Measurements from ENCODE around the gene MCF2L. TPM values are rescaled to one million over a fixed set of nuclear protein-coding genes. Genes with fewer than 3 reads are reported as not detected.
"Not testable (repeated sequence)": the region's sequence is repeated elsewhere in the genome, so short reads cannot be mapped to it uniquely, and the experiment has no call there.

Gene MCF2L
- total and polyA plus RNA-seq, 7 donors = 9.1 to 40.5 (median 20.3) TPM

DNA sequence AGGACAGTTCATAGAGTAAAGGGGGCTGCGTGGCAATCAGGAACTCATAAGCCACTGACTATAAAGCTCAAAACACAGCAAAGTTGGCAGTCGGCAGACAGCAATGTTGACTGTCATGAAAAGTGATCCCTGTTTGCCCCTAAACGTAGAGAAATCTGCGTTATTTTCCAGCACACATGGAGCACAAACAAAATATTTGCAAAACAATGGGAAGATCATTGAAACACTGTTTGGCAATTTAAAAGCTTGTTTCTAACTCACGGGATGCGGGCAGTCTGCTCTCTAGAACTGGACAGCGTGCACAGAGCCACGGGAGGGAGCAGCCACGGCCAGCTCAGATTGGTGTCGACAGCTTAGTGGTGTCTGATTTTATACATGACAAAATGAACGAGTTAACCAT, 130.1 kb downstream of the MCF2L start:
- Histone ChIP-seq H3K36me3 (ENCODE audit: insufficient read depth in 1 of 2, low read depth in 1 of 2) (no peaks in the 10 kb centered on the region), H3K27me3 (ENCODE audit: insufficient read depth in 3 of 3, low read length in 2 of 3) (peaks cover 0 to 20% (median 4%) of the 10 kb centered on the region in 3 donors), H3K4me3 (no peak overlapping the region), H3K9me3 (no peaks in the 10 kb centered on the region), H3K27ac (no peak overlapping the region), H3K4me1 (peaks cover 6% of the 10 kb centered on the region)
- intact Hi-C loops (cut with DNase I) = no loop called here
- DNase-seq = no peak
- WGBS, 3 donors = 76 to 84% (median 79%) methylated on average over 11 of the region's 11 CpGs
- no peak for ATAC-seq
- TF ChIP-seq, protein P1, sequence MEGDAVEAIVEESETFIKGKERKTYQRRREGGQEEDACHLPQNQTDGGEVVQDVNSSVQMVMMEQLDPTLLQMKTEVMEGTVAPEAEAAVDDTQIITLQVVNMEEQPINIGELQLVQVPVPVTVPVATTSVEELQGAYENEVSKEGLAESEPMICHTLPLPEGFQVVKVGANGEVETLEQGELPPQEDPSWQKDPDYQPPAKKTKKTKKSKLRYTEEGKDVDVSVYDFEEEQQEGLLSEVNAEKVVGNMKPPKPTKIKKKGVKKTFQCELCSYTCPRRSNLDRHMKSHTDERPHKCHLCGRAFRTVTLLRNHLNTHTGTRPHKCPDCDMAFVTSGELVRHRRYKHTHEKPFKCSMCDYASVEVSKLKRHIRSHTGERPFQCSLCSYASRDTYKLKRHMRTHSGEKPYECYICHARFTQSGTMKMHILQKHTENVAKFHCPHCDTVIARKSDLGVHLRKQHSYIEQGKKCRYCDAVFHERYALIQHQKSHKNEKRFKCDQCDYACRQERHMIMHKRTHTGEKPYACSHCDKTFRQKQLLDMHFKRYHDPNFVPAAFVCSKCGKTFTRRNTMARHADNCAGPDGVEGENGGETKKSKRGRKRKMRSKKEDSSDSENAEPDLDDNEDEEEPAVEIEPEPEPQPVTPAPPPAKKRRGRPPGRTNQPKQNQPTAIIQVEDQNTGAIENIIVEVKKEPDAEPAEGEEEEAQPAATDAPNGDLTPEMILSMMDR (IDR thresholded peaks at IDR 0.05) = no peak

DNA sequence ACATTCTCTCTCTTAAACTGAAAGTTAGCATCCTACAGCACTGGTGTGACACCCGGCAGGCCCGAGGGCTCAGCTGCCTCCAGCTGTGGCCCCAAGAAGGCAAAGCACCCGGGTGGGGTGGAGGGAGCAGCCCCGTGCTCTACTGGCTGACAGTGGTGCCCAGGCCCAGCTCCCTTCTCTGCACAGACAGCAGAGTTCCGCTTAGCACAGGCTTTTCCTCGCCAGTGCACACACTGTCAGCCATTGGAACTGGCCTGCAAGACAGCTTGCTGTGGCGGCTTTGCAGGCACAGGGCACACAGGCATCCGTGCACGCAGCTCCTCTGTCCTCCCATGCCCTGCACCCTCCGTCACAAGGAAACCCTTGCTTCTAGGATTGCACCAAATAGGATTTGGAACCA, 133.3 kb downstream of the MCF2L start:
- intact Hi-C loops (cut with DNase I); H3K36me3 ChIP-seq (ENCODE audit: insufficient read depth in 1 of 2, low read depth in 1 of 2); H3K27ac ChIP-seq; H3K4me3 ChIP-seq; ATAC-seq; H3K9me3 ChIP-seq; H3K4me1 ChIP-seq; DNase-seq: not testable (repeated sequence)
- peaks cover 0 to 16% (median 9%) of the 10 kb centered on the region in 3 donors for H3K27me3 ChIP-seq (ENCODE audit: insufficient read depth in 3 of 3, low read length in 2 of 3)
- WGBS, 3 donors = 45 to 53% (median 45%) methylated on average over 9 to 10 of the region's 10 CpGs

DNA sequence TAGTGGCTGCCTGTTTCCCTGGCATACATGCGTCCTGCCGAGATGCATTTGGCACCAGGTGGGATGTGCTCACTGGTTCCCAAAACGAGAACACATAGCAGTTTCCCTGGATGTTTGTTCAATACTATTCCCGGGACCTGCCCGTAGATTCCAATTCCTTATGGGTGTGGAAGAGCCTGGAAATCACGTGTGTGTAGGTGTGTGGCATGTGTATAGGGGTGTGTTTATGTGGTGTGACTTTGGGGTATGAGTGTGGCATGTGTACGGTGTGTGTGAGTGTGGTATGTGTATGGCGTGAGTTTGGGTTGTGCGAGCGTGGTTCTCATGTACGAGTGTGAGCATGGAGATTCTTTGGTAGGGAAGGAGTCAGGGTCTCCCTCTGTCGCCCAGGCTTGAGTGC, 133.7 kb downstream of the MCF2L start:
- TF ChIP-seq, protein P1 (IDR thresholded peaks at IDR 0.05) = no peak
- WGBS, 3 donors = 70 to 75% (median 72%) methylated on average over 12 of the region's 12 CpGs
- DNase-seq (no peak), ATAC-seq (no peak)
- intact Hi-C loops (cut with DNase I) = no loop called here
- H3K4me1 ChIP-seq = peaks cover 6% of the 10 kb centered on the region
- no peak overlapping the region for H3K27ac ChIP-seq
- H3K27me3 ChIP-seq (ENCODE audit: insufficient read depth in 3 of 3, low read length in 2 of 3) = peaks cover 0 to 15% (median 9%) of the 10 kb centered on the region in 3 donors
- no peaks in the 10 kb centered on the region for H3K36me3 ChIP-seq (ENCODE audit: insufficient read depth in 1 of 2, low read depth in 1 of 2)
- no peak overlapping the region for H3K4me3 ChIP-seq
- H3K9me3 ChIP-seq = no peaks in the 10 kb centered on the region

DNA sequence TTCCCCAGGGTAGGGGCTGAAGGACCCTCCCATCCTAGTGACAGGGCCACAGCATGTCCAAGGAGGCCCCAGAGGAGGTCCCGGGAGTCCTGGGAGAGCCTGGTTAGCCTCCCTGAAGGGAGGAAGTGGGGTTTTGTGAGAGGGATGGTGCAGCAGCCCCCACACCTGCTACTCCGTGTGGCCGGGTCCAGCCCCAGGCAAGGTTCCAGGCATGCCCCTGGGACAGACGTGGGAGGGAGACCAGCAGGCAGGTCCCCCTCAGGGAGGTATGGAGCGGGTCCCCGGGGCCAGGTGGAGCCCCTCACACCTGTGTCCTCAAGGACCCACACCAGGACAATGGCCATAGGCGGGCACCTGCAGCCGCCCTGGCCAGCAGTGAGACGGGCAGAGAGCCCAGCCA, 134.6 kb downstream of the MCF2L start:
- intact Hi-C loops (cut with DNase I) = no loop called here
- Histone ChIP-seq H3K27ac (no peak overlapping the region), H3K4me3 (no peak overlapping the region), H3K9me3 (no peaks in the 10 kb centered on the region), H3K4me1 (no peaks in the 10 kb centered on the region), H3K27me3 (ENCODE audit: insufficient read depth in 3 of 3, low read length in 2 of 3) (peaks cover 0 to 15% (median 9%) of the 10 kb centered on the region in 3 donors), H3K36me3 (ENCODE audit: insufficient read depth in 1 of 2, low read depth in 1 of 2) (no peaks in the 10 kb centered on the region)
- DNase-seq (no peak), ATAC-seq (peak in 1 of 4 donors; percentile 42)
- TF ChIP-seq, protein P1 (IDR thresholded peaks at IDR 0.05) = no peak
- WGBS, 3 donors = 67 to 70% (median 68%) methylated on average over 7 to 9 of the region's 9 CpGs

DNA sequence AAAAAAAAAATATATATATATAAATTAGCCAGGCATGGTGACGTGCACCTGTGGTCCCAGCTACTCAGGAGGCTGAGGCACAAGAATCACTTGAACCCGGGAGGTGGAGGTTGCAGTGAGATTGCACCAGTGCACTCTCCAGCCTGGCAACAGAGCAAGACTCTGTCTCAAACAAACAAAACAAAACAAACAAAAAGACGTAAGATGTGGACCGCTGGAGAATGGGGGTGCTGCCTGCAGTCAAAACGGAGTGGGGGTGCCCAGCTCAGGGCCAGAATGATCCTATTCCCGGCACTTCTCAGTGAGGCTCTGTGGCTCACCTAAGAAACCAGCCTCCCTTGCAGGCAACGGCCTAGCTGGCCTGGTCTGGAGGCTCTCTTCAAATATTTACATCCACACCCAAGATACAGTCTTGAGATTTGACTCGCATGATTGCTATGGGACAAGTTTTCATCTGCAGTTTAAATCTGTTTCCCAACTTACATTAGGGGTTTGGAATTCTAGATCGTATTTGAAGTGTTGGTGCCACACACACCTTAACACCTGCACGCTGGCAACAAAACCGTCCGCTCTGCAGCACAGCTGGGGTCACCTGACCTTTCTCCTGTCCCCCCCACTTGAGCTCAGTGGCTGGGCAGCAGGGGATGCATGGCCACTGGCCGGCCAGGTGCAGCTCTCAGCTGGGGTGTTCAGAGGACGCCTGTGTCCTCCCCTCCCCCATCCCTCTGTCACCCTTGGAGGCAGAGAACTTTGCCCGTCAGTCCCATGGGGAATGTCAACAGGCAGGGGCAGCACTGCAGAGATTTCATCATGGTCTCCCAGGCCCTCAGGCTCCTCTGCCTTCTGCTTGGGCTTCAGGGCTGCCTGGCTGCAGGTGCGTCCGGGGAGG, 136.3 kb downstream of the MCF2L start, which contains the start of gene F7:
TSS of gene F7 (plus strand) at position 760 of the 889 bp plus-strand sequence. CDS start at position 811, 51 bp downstream.
- no peaks in the 10 kb centered on the region for H3K36me3 ChIP-seq (ENCODE audit: insufficient read depth in 1 of 2, low read depth in 1 of 2)
- no peaks in the 10 kb centered on the region for H3K4me1 ChIP-seq
- ATAC-seq (no peak), DNase-seq (no peak)
- H3K27ac ChIP-seq = no peak within 1 kb of the TSS
- H3K27me3 ChIP-seq (ENCODE audit: insufficient read depth in 3 of 3, low read length in 2 of 3) = peaks cover 0 to 27% (median 18%) of the 10 kb centered on the region in 3 donors
- TF ChIP-seq, protein P1 (IDR thresholded peaks at IDR 0.05) = no peak
- no peaks in the 10 kb centered on the region for H3K9me3 ChIP-seq
- H3K4me3 ChIP-seq = no peak within 1 kb of the TSS
- 73 to 79% (median 75%) methylated on average over 17 of the region's 17 CpGs for WGBS, 3 donors
- intact Hi-C loops (cut with DNase I) = no loop called here

Data from psoas muscle (tissue), 8 donors.